GM12873 (cell line): Measurements from ENCODE around the gene DLK1.

Source experiments
- CTCF ChIP-seq: IDR thresholded peaks from 2 replicates; pipeline ENCODE4 v1.5.1; 2012; ENCODE audit warnings: low read depth, mild to moderate bottlenecking, moderate library complexity, low read length, control low read depth; ENCODE audit not compliant: insufficient read depth; ENCODE audit errors: missing control alignments

DLK1 gene

GRCh38 chr14:100730581-100730980 is 3.9 kb downstream of the DLK1 start:
- TF ChIP-seq CTCF = no peak

- TF ChIP-seq CTCF = no peak
Measured at GRCh38 chr14:100731011-100731670, 4.4 kb downstream of the DLK1 start.

DNA sequence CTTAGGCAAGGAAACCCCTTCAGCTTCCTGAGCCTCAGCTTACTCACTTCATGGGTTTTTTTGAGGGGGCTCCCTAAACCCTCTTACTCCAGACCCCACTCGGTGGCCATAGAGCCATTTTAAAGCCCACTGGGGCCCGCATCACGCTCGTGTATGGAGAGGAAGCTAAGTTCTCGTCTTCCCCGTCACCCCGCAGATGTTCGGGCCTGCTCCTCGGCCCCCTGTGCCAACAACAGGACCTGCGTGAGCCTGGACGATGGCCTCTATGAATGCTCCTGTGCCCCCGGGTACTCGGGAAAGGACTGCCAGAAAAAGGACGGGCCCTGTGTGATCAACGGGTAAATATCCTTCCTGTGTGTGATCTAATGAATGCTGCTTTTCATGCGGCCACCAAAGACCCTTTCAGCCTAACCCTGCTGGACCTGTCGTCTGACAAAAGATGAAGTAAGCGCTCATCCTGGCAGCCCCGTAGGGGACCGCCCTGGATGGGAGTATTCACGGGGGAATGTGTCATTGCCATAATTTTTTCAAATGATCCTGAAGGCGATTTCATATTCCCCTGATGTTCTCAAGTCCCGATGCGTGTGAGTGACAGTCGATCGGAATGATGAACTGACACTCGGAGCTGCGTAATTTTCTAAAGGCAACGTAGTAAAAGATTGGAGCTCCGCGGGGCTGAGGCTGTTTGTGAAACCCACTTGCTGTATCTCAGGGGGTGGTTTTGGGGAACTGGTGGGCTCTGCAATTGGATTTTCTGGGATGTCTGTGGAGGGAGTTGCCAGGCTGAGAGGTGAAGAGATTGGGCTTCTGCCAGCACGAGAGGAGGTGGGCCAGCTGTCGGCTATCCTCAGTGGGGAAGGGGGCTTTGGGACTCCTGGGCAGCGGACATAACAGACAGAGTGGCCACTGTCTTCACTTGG is 5.4 kb downstream of the DLK1 start:
- TF ChIP-seq CTCF = no peak

- TF ChIP-seq CTCF = no peak
Measured at GRCh38 chr14:100732766-100733100, 6.0 kb downstream of the DLK1 start.

- TF ChIP-seq CTCF = no peak
Measured at GRCh38 chr14:100733152-100733850, 6.6 kb downstream of the DLK1 start.

GRCh38 chr14:100734031-100734990 is 7.6 kb downstream of the DLK1 start:
- TF ChIP-seq CTCF = no peak
